GM18499 (cell line): ENCODE data around the gene DNAJC5.

Experiments
- ATAC-seq: cut with Tn5 transposase; IDR thresholded peaks from one replicate; pipeline ENCODE4 v1.9.1; 2021; ENCODE audit warnings: moderate number of reproducible peaks; ENCODE audit not compliant: insufficient read depth, unreplicated experiment

The DNAJC5 gene

GRCh38 chr20:63883201-63883593, 11.7 kb upstream of the DNAJC5 start:
- no peak for ATAC-seq

- ATAC-seq: no peak
Measured at GRCh38 chr20:63884506-63885263, 10.2 kb upstream of the DNAJC5 start.

- no peak for ATAC-seq
Measured at GRCh38 chr20:63885264-63886053, 9.5 kb upstream of the DNAJC5 start.

GRCh38 chr20:63886054-63886419, 8.9 kb upstream of the DNAJC5 start:
- ATAC-seq: no peak

- ATAC-seq: no peak
Measured at GRCh38 chr20:63886921-63887320, 8.0 kb upstream of the DNAJC5 start.

GRCh38 chr20:63889241-63890200, 5.4 kb upstream of the DNAJC5 start:
- ATAC-seq: no peak

GRCh38 chr20:63890201-63890576, 4.7 kb upstream of the DNAJC5 start:
- ATAC-seq: no peak

GRCh38 chr20:63890616-63891015, 4.3 kb upstream of the DNAJC5 start:
- no peak for ATAC-seq

- no peak for ATAC-seq
Measured at GRCh38 chr20:63891061-63892002, 3.6 kb upstream of the DNAJC5 start.

- no peak for ATAC-seq
Measured at GRCh38 chr20:63892402-63892801, 2.5 kb upstream of the DNAJC5 start.

GRCh38 chr20:63893999-63894357, 948 bp upstream of the DNAJC5 start:
- no peak for ATAC-seq

- ATAC-seq: no peak
Measured at GRCh38 chr20:63895202-63895951, 451 bp downstream of the DNAJC5 start.

GRCh38 chr20:63895952-63896263, 982 bp downstream of the DNAJC5 start:
- ATAC-seq: no peak

GRCh38 chr20:63896264-63897105, 1.6 kb downstream of the DNAJC5 start:
- no peak for ATAC-seq

- no peak for ATAC-seq
Measured at GRCh38 chr20:63897978-63898561, 3.1 kb downstream of the DNAJC5 start.

GRCh38 chr20:63898882-63899558, 4.1 kb downstream of the DNAJC5 start:
- no peak for ATAC-seq

- no peak for ATAC-seq
Measured at GRCh38 chr20:63900413-63900812, 5.5 kb downstream of the DNAJC5 start.
